WTC11 (cell line): ENCODE measurements around the gene INTS15. TPM values are rescaled to one million over a fixed set of nuclear protein-coding genes. Genes with fewer than 3 reads are reported as not detected.

ENCODE experiments used
- ATAC-seq: fragments of 200-7000 bp; cut with Tn5 transposase; 2 replicates; pipeline ENCODE4 v1.10.0; 2021; ENCODE audit warnings: mild to moderate bottlenecking, moderate library complexity
- CTCF ChIA-PET: fragments of 300-600 bp; sonication (Branson Sonifier 250); formaldehyde crosslinking; loops from one replicate; lab custom pipeline; 2021; ENCODE audit warnings: antibody characterized with exemption; lab: Charles Lee
- POLR2A ChIA-PET: fragments of 350-600 bp; sonication (Branson Sonifier 250); formaldehyde crosslinking; loops from one replicate; lab custom pipeline; 2021; ENCODE audit warnings: antibody characterized with exemption; lab: Charles Lee
- DNase-seq: peaks from one replicate; pipeline ENCODE4 v3.0.0; 2021; ENCODE audit warnings: low spot score
- H3K27ac Mint-ChIP-seq: 2 replicates; pipeline ENCODE4 v1.8.0; 2021; ENCODE audit warnings: mixed read lengths
- H3K27me3 Mint-ChIP-seq: 2 replicates; pipeline ENCODE4 v1.8.0; 2021; ENCODE audit warnings: low read depth, mild to moderate bottlenecking, moderate library complexity, mixed read lengths
- H3K36me3 Mint-ChIP-seq: 2 replicates; pipeline ENCODE4 v1.8.0; 2021; ENCODE audit warnings: mixed read lengths
- H3K4me1 Mint-ChIP-seq: 2 replicates; pipeline ENCODE4 v1.8.0; 2022; ENCODE audit warnings: mixed read lengths
- H3K4me3 Mint-ChIP-seq: 2 replicates; pipeline ENCODE4 v1.8.0; 2021; ENCODE audit warnings: mild to moderate bottlenecking, moderate library complexity, mixed read lengths
- H3K9me3 Mint-ChIP-seq: 2 replicates; pipeline ENCODE4 v1.8.0; 2021; ENCODE audit warnings: mixed read lengths
- ATF6 ChIP-seq: sonication (generic); formaldehyde crosslinking; IDR thresholded peaks from 2 replicates; pipeline ENCODE4 v1.8.1; 2023; ENCODE audit warnings: mild to moderate bottlenecking, missing genetic modification reagents
- CREM ChIP-seq: sonication (generic); formaldehyde crosslinking; IDR thresholded peaks from 2 replicates; pipeline ENCODE4 v1.8.1; 2022; ENCODE audit warnings: mild to moderate bottlenecking, missing genetic modification reagents, moderate library complexity
- E2F4 ChIP-seq: sonication (generic); formaldehyde crosslinking; IDR thresholded peaks from 2 replicates; pipeline ENCODE4 v1.8.1; 2022; ENCODE audit warnings: low read depth, mild to moderate bottlenecking, moderate library complexity, missing genetic modification reagents, borderline replicate concordance
- EMX1 ChIP-seq: fragments of 250-450 bp; sonication (Bioruptor Pico); IDR thresholded peaks from 2 replicates; pipeline ENCODE4 v1.8.0; 2021; ENCODE audit warnings: mild to moderate bottlenecking
- ETV6 ChIP-seq: sonication (generic); formaldehyde crosslinking; IDR thresholded peaks from 2 replicates; pipeline ENCODE4 v1.8.1; 2022; ENCODE audit warnings: mild to moderate bottlenecking, missing genetic modification reagents
- HMGXB4 ChIP-seq: sonication (generic); formaldehyde crosslinking; IDR thresholded peaks from 2 replicates; pipeline ENCODE4 v1.8.1; 2023; ENCODE audit warnings: mild to moderate bottlenecking, moderate library complexity, missing genetic modification reagents
- IRF1 ChIP-seq: sonication (generic); formaldehyde crosslinking; IDR thresholded peaks from 2 replicates; pipeline ENCODE4 v1.8.0; 2023; ENCODE audit warnings: missing genetic modification reagents
- IRF2 ChIP-seq: sonication (generic); formaldehyde crosslinking; IDR thresholded peaks from 2 replicates; pipeline ENCODE4 v1.8.0; 2022; ENCODE audit warnings: low read depth, missing genetic modification reagents, borderline replicate concordance
- PRDM15 ChIP-seq: sonication (generic); formaldehyde crosslinking; IDR thresholded peaks from 2 replicates; pipeline ENCODE4 v1.8.0; 2022; ENCODE audit warnings: missing genetic modification reagents
- PRRX2 ChIP-seq: fragments of 250-450 bp; sonication (Bioruptor Pico); IDR thresholded peaks from 2 replicates; pipeline ENCODE4 v1.8.0; 2021; ENCODE audit warnings: mild to moderate bottlenecking
- SMAD4 ChIP-seq: sonication (generic); formaldehyde crosslinking; IDR thresholded peaks from 2 replicates; pipeline ENCODE4 v1.8.0; 2022; ENCODE audit warnings: mild to moderate bottlenecking, missing genetic modification reagents
- SP1 ChIP-seq: sonication (generic); formaldehyde crosslinking; conservative IDR thresholded peaks from 2 replicates; pipeline ENCODE4 v1.8.1; 2022; ENCODE audit warnings: missing genetic modification reagents
- STAT6 ChIP-seq: sonication (generic); formaldehyde crosslinking; conservative IDR thresholded peaks from 2 replicates; pipeline ENCODE4 v1.8.1; 2023; ENCODE audit warnings: mild to moderate bottlenecking, low read depth, missing genetic modification reagents, moderate library complexity
- ZNF121 ChIP-seq: sonication (generic); formaldehyde crosslinking; IDR thresholded peaks from 2 replicates; pipeline ENCODE4 v1.8.0; 2023; ENCODE audit warnings: missing genetic modification reagents
- ZNF263 ChIP-seq: sonication (generic); formaldehyde crosslinking; IDR thresholded peaks from 2 replicates; pipeline ENCODE4 v1.8.1; 2022; ENCODE audit warnings: low read depth, mild to moderate bottlenecking, moderate library complexity, missing genetic modification reagents
- ZNF423 ChIP-seq: fragments of 250-450 bp; sonication (Bioruptor Pico); IDR thresholded peaks from 2 replicates; pipeline ENCODE4 v2.1.2; 2022; ENCODE audit warnings: mild to moderate bottlenecking, moderate library complexity
- total RNA-seq: library from RNA; stranded (reverse); gene quantifications from 3 replicates; pipeline ENCODE4 v1.2.3, GENCODE V29; 2021

Gene INTS15
- total RNA-seq, 1 experiment from 2014 or later: 28.2 TPM

- TF ChIP-seq STAT6 (CRISPR knock-in tag): no peak
- TF ChIP-seq E2F4 (CRISPR knock-in tag): no peak
- TF ChIP-seq ZNF263 (CRISPR knock-in tag): no peak
- TF ChIP-seq IRF1 (CRISPR knock-in tag): 0 out of 2 replicates have a peak, but pooled peaks have one; percentile 15
- no peak for TF ChIP-seq ZNF121 (CRISPR knock-in tag)
- 0 out of 2 replicates have a peak, but pooled peaks have one; percentile 10 for TF ChIP-seq ZNF423 (CRISPR knock-in tag)
- peak; percentile 24; the same call in 1 of the 2 replicates for TF ChIP-seq PRDM15 (CRISPR knock-in tag)
- no peak for TF ChIP-seq IRF2 (CRISPR knock-in tag)
- TF ChIP-seq ETV6 (CRISPR knock-in tag): peak; percentile 70; the same call in 1 of the 2 replicates
- TF ChIP-seq SP1 (CRISPR knock-in tag): peak; percentile 89
- TF ChIP-seq CREM: peak; percentile 57; the same call in 1 of the 2 replicates
- peak; percentile 84 for TF ChIP-seq HMGXB4 (CRISPR knock-in tag)
These were observed at the start of gene INTS15 (continued) for GRCh38 chr7:6589829-6590644.

GRCh38 chr7:6542368-6542767 is 47.5 kb upstream of the INTS15 start:
- DNase-seq (no peak), ATAC-seq (no peak)
- H3K4me1 Mint-ChIP-seq: peaks cover 4% of the 10 kb centered on the region
- peaks cover 9% of the 10 kb centered on the region for H3K27me3 Mint-ChIP-seq
- H3K9me3 Mint-ChIP-seq: no peaks in the 10 kb centered on the region
- ChIA-PET CTCF (interaction anchor here (3.2 kb wide), 1 partner anchor 16 kb away, joined by 16 read pairs; no protein-coding TSS in a partner anchor), POLR2A (no interaction called here)
- no peak overlapping the region for H3K4me3 Mint-ChIP-seq
- no peaks in the 10 kb centered on the region for H3K36me3 Mint-ChIP-seq
- H3K27ac Mint-ChIP-seq: no peak overlapping the region
- TF ChIP-seq STAT6 (CRISPR knock-in tag): no peak
- no peak for TF ChIP-seq SMAD4 (CRISPR knock-in tag)
- peak; percentile 69; the same call in 1 of the 2 replicates for TF ChIP-seq ZNF121 (CRISPR knock-in tag)
- no peak for TF ChIP-seq EMX1 (CRISPR knock-in tag)
- no peak for TF ChIP-seq ATF6 (CRISPR knock-in tag)
- TF ChIP-seq PRRX2: no peak
